ENCODE data around the gene MKS1. TPM values are rescaled to one million over a fixed set of nuclear protein-coding genes. Genes with fewer than 3 reads are reported as not detected.

Gene MKS1
- total RNA-seq, 1 experiment from 2014 or later: 23.9 TPM

DNA sequence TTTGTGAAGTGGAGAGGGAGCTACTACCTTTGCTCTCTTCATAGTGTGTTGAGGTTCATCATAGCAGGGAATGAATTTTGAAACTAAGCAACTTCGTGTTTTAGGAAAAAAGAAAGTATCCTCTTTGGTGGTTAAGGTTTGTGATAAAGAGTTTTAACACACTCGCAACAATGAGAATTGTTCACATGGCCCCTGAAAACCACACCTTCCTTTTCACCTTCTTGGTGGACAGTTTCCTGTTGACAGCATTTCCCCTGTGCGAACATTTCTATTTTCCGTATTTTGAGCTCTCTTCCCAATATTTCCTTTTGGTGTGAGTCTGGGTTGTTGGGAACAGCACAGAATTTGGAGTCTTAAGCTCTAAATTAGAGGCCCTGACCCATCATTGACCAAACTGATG, 48.4 kb downstream of the MKS1 start:
- H3K36me3 ChIP-seq (ENCODE audit: low read depth, low read length): no peaks in the 10 kb centered on the region
- no peak overlapping the region for H3K4me2 ChIP-seq (ENCODE audit: low read length)
- no peak overlapping the region for H3K4me3 ChIP-seq (ENCODE audit: low read length)
- no TSS peak for BruUV-seq (replicated peaks)
- no peak overlapping the region for H2AFZ ChIP-seq (ENCODE audit: low read length)
- ATAC-seq (no peak), DNase-seq (no peak)
- H3K9ac ChIP-seq (ENCODE audit: low read length): no peak overlapping the region
- no peaks in the 10 kb centered on the region for H3K4me1 ChIP-seq (ENCODE audit: insufficient read depth, low read length)
- no peaks in the 10 kb centered on the region for H3K9me3 ChIP-seq (ENCODE audit: low read length)
- H3K27me3 ChIP-seq (ENCODE audit: low read length): peaks cover 61% of the 10 kb centered on the region
- intact Hi-C loops (cut with micrococcal nuclease): no loop called here
- CTCF ChIA-PET: no interaction called here
- TF ChIP-seq CTCF (conservative IDR thresholded peaks at IDR 0.05; ENCODE audit: low read depth, low read length) (no peak), EZH2phosphoT487 (IDR thresholded peaks at IDR 0.05; ENCODE audit: borderline replicate concordance, low read length) (no peak), EZH2 (IDR thresholded peaks at IDR 0.05; ENCODE audit: low read length, unreplicated experiment) (no peak)
- H4K20me1 ChIP-seq (ENCODE audit: low read length): no peaks in the 10 kb centered on the region
- H3K79me2 ChIP-seq (ENCODE audit: low read length): no peaks in the 10 kb centered on the region
- H3F3A ChIP-seq (ENCODE audit: low read length, unreplicated experiment): no peaks in the 10 kb centered on the region
- H3K9me2 ChIP-seq (replicated peaks; ENCODE audit: low read length): no peaks in the 10 kb centered on the region
- POLR2A ChIA-PET (ENCODE audit: unreplicated experiment): no interaction called here
- no peak overlapping the region for H3K27ac ChIP-seq (ENCODE audit: low read length)

- BruUV-seq (replicated peaks): no TSS peak
- H2AFZ ChIP-seq (ENCODE audit: low read length): no peak within 1 kb of the TSS
- H3K4me2 ChIP-seq (ENCODE audit: low read length): no peak within 1 kb of the TSS
- POLR2A ChIA-PET (ENCODE audit: unreplicated experiment): no interaction called here
- no peak for ATAC-seq
- no peaks in the 10 kb centered on the region for H3K9me2 ChIP-seq (replicated peaks; ENCODE audit: low read length)
- CTCF ChIA-PET: no interaction called here
- TF ChIP-seq EZH2phosphoT487 (IDR thresholded peaks at IDR 0.05; ENCODE audit: borderline replicate concordance, low read length) (no peak), CTCF (conservative IDR thresholded peaks at IDR 0.05; ENCODE audit: low read depth, low read length) (no peak), EZH2 (IDR thresholded peaks at IDR 0.05; ENCODE audit: low read length, unreplicated experiment) (no peak)
- H3K9me3 ChIP-seq (ENCODE audit: low read length): no peaks in the 10 kb centered on the region
- no peak within 1 kb of the TSS for H3K4me3 ChIP-seq (ENCODE audit: low read length)
- no peak for DNase-seq
- H4K20me1 ChIP-seq (ENCODE audit: low read length): no peaks in the 10 kb centered on the region
- peaks cover 82% of the 10 kb centered on the region for H3K27me3 ChIP-seq (ENCODE audit: low read length)
- no peaks in the 10 kb centered on the region for H3F3A ChIP-seq (ENCODE audit: low read length, unreplicated experiment)
- no peaks in the 10 kb centered on the region for H3K79me2 ChIP-seq (ENCODE audit: low read length)
- no peak within 1 kb of the TSS for H3K9ac ChIP-seq (ENCODE audit: low read length)
- H3K4me1 ChIP-seq (ENCODE audit: insufficient read depth, low read length): no peaks in the 10 kb centered on the region
- intact Hi-C loops (cut with micrococcal nuclease): no loop called here
- H3K36me3 ChIP-seq (ENCODE audit: low read depth, low read length): no peaks in the 10 kb centered on the region
- H3K27ac ChIP-seq (ENCODE audit: low read length): no peak within 1 kb of the TSS
These were observed 52.4 kb downstream of the MKS1 start, which contains the start of gene OR4D2 for GRCh38 chr17:58166682-58167081. Gene OR4D2, plus strand, starts transcription at chr17:58166982. Its CDS starts 2,674 bp downstream, at chr17:58169656.

DNA sequence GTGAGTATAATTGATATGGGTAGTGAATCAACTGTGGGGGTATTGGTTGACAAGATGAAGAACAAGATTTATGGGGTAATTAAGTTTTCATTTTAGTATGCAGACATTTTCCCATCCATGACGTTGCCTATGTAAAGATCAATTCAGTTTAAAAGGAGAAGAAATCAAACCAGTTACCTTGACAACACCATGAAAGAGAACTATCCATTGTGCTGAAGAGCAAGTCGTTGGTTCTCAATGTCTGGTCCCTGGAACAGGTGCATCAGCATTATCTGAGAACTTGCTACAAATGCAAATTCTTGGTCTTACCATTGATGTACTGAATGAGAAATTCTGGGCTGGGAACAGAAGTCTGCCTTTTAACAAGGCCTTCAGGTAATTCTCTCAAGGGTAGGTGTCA, 53.1 kb downstream of the MKS1 start:
- intact Hi-C loops (cut with micrococcal nuclease): no loop called here
- CTCF ChIA-PET: no interaction called here
- Histone ChIP-seq H2AFZ (ENCODE audit: low read length) (no peak overlapping the region), H3K9me3 (ENCODE audit: low read length) (no peaks in the 10 kb centered on the region), H3K27me3 (ENCODE audit: low read length) (peaks cover 83% of the 10 kb centered on the region), H3K27ac (ENCODE audit: low read length) (no peak overlapping the region), H4K20me1 (ENCODE audit: low read length) (no peaks in the 10 kb centered on the region), H3K4me3 (ENCODE audit: low read length) (no peak overlapping the region), H3F3A (ENCODE audit: low read length, unreplicated experiment) (no peaks in the 10 kb centered on the region), H3K4me2 (ENCODE audit: low read length) (no peak overlapping the region), H3K9ac (ENCODE audit: low read length) (no peak overlapping the region), H3K9me2 (replicated peaks; ENCODE audit: low read length) (no peaks in the 10 kb centered on the region), H3K36me3 (ENCODE audit: low read depth, low read length) (no peaks in the 10 kb centered on the region), H3K79me2 (ENCODE audit: low read length) (no peaks in the 10 kb centered on the region), H3K4me1 (ENCODE audit: insufficient read depth, low read length) (no peaks in the 10 kb centered on the region)
- POLR2A ChIA-PET (ENCODE audit: unreplicated experiment): interaction anchor here (0.7 kb wide), 1 partner anchor 367 kb away, joined by 6 read pairs; no protein-coding TSS in a partner anchor
- ATAC-seq: no peak
- DNase-seq: no peak
- BruUV-seq (replicated peaks): no TSS peak
- TF ChIP-seq CTCF (conservative IDR thresholded peaks at IDR 0.05; ENCODE audit: low read depth, low read length) (no peak), EZH2 (IDR thresholded peaks at IDR 0.05; ENCODE audit: low read length, unreplicated experiment) (no peak), EZH2phosphoT487 (IDR thresholded peaks at IDR 0.05; ENCODE audit: borderline replicate concordance, low read length) (no peak)
